IPS-18a (cell line): ENCODE measurements around the gene PITRM1.

ENCODE experiments used
- H3K27ac ChIP-seq: one replicate; pipeline ENCODE4 v1.5.1; 2013; ENCODE audit warnings: low read length
- H3K27me3 ChIP-seq: one replicate; pipeline ENCODE4 v1.6.1; 2013; ENCODE audit warnings: mild to moderate bottlenecking, low read length; ENCODE audit not compliant: control insufficient read depth, insufficient read depth
- H3K36me3 ChIP-seq: one replicate; pipeline ENCODE4 v1.6.1; 2013; ENCODE audit warnings: low read depth, low read length; ENCODE audit not compliant: control insufficient read depth
- H3K4me1 ChIP-seq: one replicate; pipeline ENCODE4 v1.6.1; 2013; ENCODE audit warnings: low read depth, low read length; ENCODE audit not compliant: control insufficient read depth
- H3K4me3 ChIP-seq: one replicate; pipeline ENCODE4 v1.5.1; 2013; ENCODE audit warnings: low read length
- H3K9ac ChIP-seq: one replicate; pipeline ENCODE4 v1.6.1; 2013; ENCODE audit warnings: mild to moderate bottlenecking, low read length, moderate library complexity
- H3K9me3 ChIP-seq: one replicate; pipeline ENCODE4 v1.6.1; 2013; ENCODE audit warnings: low read depth, low read length; ENCODE audit not compliant: control insufficient read depth

PITRM1 gene

GRCh38 chr10:3103646-3104045 lies 68.9 kb downstream of the PITRM1 start:
- Histone ChIP-seq H3K27ac (no peak overlapping the region), H3K9me3 (no peaks in the 10 kb centered on the region), H3K9ac (no peak overlapping the region), H3K4me3 (no peak overlapping the region), H3K4me1 (no peaks in the 10 kb centered on the region), H3K36me3 (peaks cover 28% of the 10 kb centered on the region), H3K27me3 (no peaks in the 10 kb centered on the region)

GRCh38 chr10:3102720-3103427 lies 69.7 kb downstream of the PITRM1 start:
- H3K9ac ChIP-seq: no peak overlapping the region
- no peaks in the 10 kb centered on the region for H3K4me1 ChIP-seq
- H3K36me3 ChIP-seq: peaks cover 20% of the 10 kb centered on the region
- H3K9me3 ChIP-seq: no peaks in the 10 kb centered on the region
- H3K27ac ChIP-seq: no peak overlapping the region
- H3K4me3 ChIP-seq: no peak overlapping the region
- H3K27me3 ChIP-seq: no peaks in the 10 kb centered on the region

GRCh38 chr10:3100856-3101640 lies 71.5 kb downstream of the PITRM1 start:
- Histone ChIP-seq H3K4me1 (no peaks in the 10 kb centered on the region), H3K9me3 (no peaks in the 10 kb centered on the region), H3K4me3 (no peak overlapping the region), H3K36me3 (peaks cover 15% of the 10 kb centered on the region), H3K9ac (no peak overlapping the region), H3K27ac (no peak overlapping the region), H3K27me3 (no peaks in the 10 kb centered on the region)

GRCh38 chr10:3100093-3100792 lies 72.3 kb downstream of the PITRM1 start:
- no peaks in the 10 kb centered on the region for H3K9me3 ChIP-seq
- no peak overlapping the region for H3K4me3 ChIP-seq
- H3K9ac ChIP-seq: no peak overlapping the region
- peaks cover 11% of the 10 kb centered on the region for H3K36me3 ChIP-seq
- no peak overlapping the region for H3K27ac ChIP-seq
- no peaks in the 10 kb centered on the region for H3K27me3 ChIP-seq
- peaks cover 3% of the 10 kb centered on the region for H3K4me1 ChIP-seq

- Histone ChIP-seq H3K27ac (no peak overlapping the region), H3K36me3 (peaks cover 9% of the 10 kb centered on the region), H3K9ac (no peak overlapping the region), H3K4me3 (no peak overlapping the region), H3K4me1 (peaks cover 9% of the 10 kb centered on the region), H3K9me3 (no peaks in the 10 kb centered on the region), H3K27me3 (no peaks in the 10 kb centered on the region)
Observed at GRCh38 chr10:3099291-3100092, 73.1 kb downstream of the PITRM1 start.

- H3K9ac ChIP-seq: no peak overlapping the region
- peaks cover 3% of the 10 kb centered on the region for H3K36me3 ChIP-seq
Observed at GRCh38 chr10:3098689-3099088, 73.9 kb downstream of the PITRM1 start.

GRCh38 chr10:3097160-3097559 lies 75.4 kb downstream of the PITRM1 start:
- Histone ChIP-seq H3K27me3 (no peaks in the 10 kb centered on the region), H3K36me3 (no peaks in the 10 kb centered on the region), H3K4me1 (peaks cover 9% of the 10 kb centered on the region), H3K27ac (no peak overlapping the region), H3K4me3 (no peak overlapping the region), H3K9me3 (no peaks in the 10 kb centered on the region), H3K9ac (no peak overlapping the region)

More at GRCh38 chr10:3098689-3099088, 73.9 kb downstream of the PITRM1 start:
- H3K27me3 ChIP-seq: no peaks in the 10 kb centered on the region
- no peaks in the 10 kb centered on the region for H3K9me3 ChIP-seq
- no peak overlapping the region for H3K27ac ChIP-seq
- H3K4me1 ChIP-seq: peaks cover 9% of the 10 kb centered on the region
- H3K4me3 ChIP-seq: no peak overlapping the region

- H3K9me3 ChIP-seq: no peaks in the 10 kb centered on the region
- H3K4me1 ChIP-seq: peaks cover 9% of the 10 kb centered on the region
- H3K36me3 ChIP-seq: no peaks in the 10 kb centered on the region
- no peak overlapping the region for H3K9ac ChIP-seq
- H3K4me3 ChIP-seq: no peak overlapping the region
- no peak overlapping the region for H3K27ac ChIP-seq
- H3K27me3 ChIP-seq: no peaks in the 10 kb centered on the region
Observed at GRCh38 chr10:3096149-3096548, 76.4 kb downstream of the PITRM1 start.

- peaks cover 13% of the 10 kb centered on the region for H3K4me1 ChIP-seq
- no peaks in the 10 kb centered on the region for H3K36me3 ChIP-seq
- H3K4me3 ChIP-seq: no peak overlapping the region
- no peak overlapping the region for H3K9ac ChIP-seq
- H3K9me3 ChIP-seq: no peaks in the 10 kb centered on the region
- H3K27me3 ChIP-seq: no peaks in the 10 kb centered on the region
- no peak overlapping the region for H3K27ac ChIP-seq
Observed at GRCh38 chr10:3095373-3096139, 77.0 kb downstream of the PITRM1 start.

- no peaks in the 10 kb centered on the region for H3K27me3 ChIP-seq
- no peaks in the 10 kb centered on the region for H3K9me3 ChIP-seq
- H3K27ac ChIP-seq: no peak overlapping the region
- H3K36me3 ChIP-seq: no peaks in the 10 kb centered on the region
- no peak overlapping the region for H3K4me3 ChIP-seq
- peaks cover 15% of the 10 kb centered on the region for H3K4me1 ChIP-seq
- H3K9ac ChIP-seq: no peak overlapping the region
Observed at GRCh38 chr10:3094609-3095036, 78.0 kb downstream of the PITRM1 start.
